Neural progenitor cell (in vitro differentiated cells): ENCODE results near the gene MAGEB10. TPM values are rescaled to one million over a fixed set of nuclear protein-coding genes. Genes with fewer than 3 reads are reported as not detected.

Source experiments
- DNase-seq: peaks from one replicate; pipeline ENCODE4 v3.0.0-alpha.2; 2016; ENCODE audit warnings: low spot score
- H2AFZ ChIP-seq: fragments of 200-600 bp; sonication (generic); replicated peaks from 2 replicates; pipeline ENCODE4 v1.6.1; 2016; ENCODE audit warnings: antibody characterized with exemption
- H3F3A ChIP-seq: fragments of 200-600 bp; sonication (generic); 2 replicates; pipeline ENCODE4 v1.6.1; 2016; ENCODE audit warnings: antibody characterized with exemption, low read depth
- H3K27ac ChIP-seq: fragments of 200-600 bp; sonication (generic); 2 replicates; pipeline ENCODE4 v1.5.1; 2016; ENCODE audit warnings: mild to moderate bottlenecking
- H3K27me3 ChIP-seq: fragments of 200-600 bp; sonication (generic); 2 replicates; pipeline ENCODE4 v1.6.1; 2016; ENCODE audit warnings: mild to moderate bottlenecking, moderate library complexity
- H3K36me3 ChIP-seq: fragments of 200-600 bp; sonication (generic); 2 replicates; pipeline ENCODE4 v1.5.1; 2016
- H3K4me1 ChIP-seq: fragments of 200-600 bp; sonication (generic); 2 replicates; pipeline ENCODE4 v1.6.1; 2016; ENCODE audit warnings: mixed run types
- H3K4me2 ChIP-seq: fragments of 200-600 bp; sonication (generic); 2 replicates; pipeline ENCODE4 v1.6.1; 2016
- H3K4me3 ChIP-seq: fragments of 200-600 bp; sonication (generic); 2 replicates; pipeline ENCODE4 v1.5.1; 2016
- H3K79me2 ChIP-seq: fragments of 200-600 bp; sonication (generic); 2 replicates; pipeline ENCODE4 v1.6.1; 2016; ENCODE audit warnings: low read depth
- H3K9ac ChIP-seq: fragments of 200-600 bp; sonication (generic); 2 replicates; pipeline ENCODE4 v1.6.1; 2016
- H3K9me3 ChIP-seq: fragments of 200-600 bp; sonication (generic); 2 replicates; pipeline ENCODE4 v1.5.1; 2016; ENCODE audit warnings: low read depth
- H4K20me1 ChIP-seq: fragments of 200-600 bp; sonication (generic); 2 replicates; pipeline ENCODE4 v1.6.1; 2016; ENCODE audit warnings: low read depth
- H3K27ac Mint-ChIP-seq: 3 replicates; pipeline ENCODE4 v1.8.0; 2021; ENCODE audit warnings: mixed read lengths
- H3K27me3 Mint-ChIP-seq: 2 replicates; pipeline ENCODE4 v1.8.0; 2022; ENCODE audit warnings: low read depth, mild to moderate bottlenecking, inconsistent platforms, moderate library complexity, mixed read lengths; ENCODE audit not compliant: insufficient read depth
- H3K36me3 Mint-ChIP-seq: 3 replicates; pipeline ENCODE4 v1.8.0; 2021; ENCODE audit warnings: mixed read lengths
- H3K4me1 Mint-ChIP-seq: 3 replicates; pipeline ENCODE4 v1.8.0; 2021; ENCODE audit warnings: mixed read lengths
- H3K4me3 Mint-ChIP-seq: 3 replicates; pipeline ENCODE4 v1.8.0; 2021; ENCODE audit warnings: mild to moderate bottlenecking, moderate library complexity, mixed read lengths
- H3K9me3 Mint-ChIP-seq: 3 replicates; pipeline ENCODE4 v1.8.0; 2020; ENCODE audit warnings: mixed read lengths
- CTCF ChIP-seq: fragments of 200-600 bp; sonication (generic); IDR thresholded peaks from 2 replicates; pipeline ENCODE4 v1.5.1; 2017; ENCODE audit warnings: antibody characterized with exemption, mild to moderate bottlenecking
- EZH2 ChIP-seq: fragments of 200-600 bp; sonication (generic); IDR thresholded peaks from 2 replicates; pipeline ENCODE4 v1.6.1; 2017; ENCODE audit warnings: antibody characterized with exemption, mild to moderate bottlenecking, moderate library complexity
- EZH2phosphoT487 ChIP-seq: fragments of 200-600 bp; sonication (generic); IDR thresholded peaks from 2 replicates; pipeline ENCODE4 v1.6.1; 2017; ENCODE audit warnings: antibody characterized with exemption
- total RNA-seq: library from RNA; depleted of rRNA; stranded (reverse); fragments of >200 nt; gene quantifications from 2 replicates; pipeline ENCODE4 v1.2.3, GENCODE V29; 2015; ENCODE audit warnings: low replicate concordance

Gene MAGEB10
- total RNA-seq, 1 donor from 2014 or later = not detected

- H3K4me3 Mint-ChIP-seq = no peak overlapping the region
- peaks cover 4% of the 10 kb centered on the region for H3K27me3 Mint-ChIP-seq
- peaks cover 22% of the 10 kb centered on the region for H3K27me3 ChIP-seq
- H3K36me3 Mint-ChIP-seq = no peaks in the 10 kb centered on the region
- H3K4me3 ChIP-seq = no peak overlapping the region
- no peaks in the 10 kb centered on the region for H3K36me3 ChIP-seq
- no peaks in the 10 kb centered on the region for H3K79me2 ChIP-seq
- H3K4me1 Mint-ChIP-seq = no peaks in the 10 kb centered on the region
- peaks cover 5% of the 10 kb centered on the region for H3K9me3 Mint-ChIP-seq
- H3K4me1 ChIP-seq = no peaks in the 10 kb centered on the region
- H3K9me3 ChIP-seq = no peaks in the 10 kb centered on the region
- H3F3A ChIP-seq = no peaks in the 10 kb centered on the region
- H4K20me1 ChIP-seq = no peaks in the 10 kb centered on the region
- TF ChIP-seq EZH2 = no peak
- TF ChIP-seq CTCF = no peak
- TF ChIP-seq EZH2phosphoT487 = no peak
- no peak for DNase-seq
- no peak overlapping the region for H3K27ac Mint-ChIP-seq
- no peak overlapping the region for H3K9ac ChIP-seq
- H3K4me2 ChIP-seq = no peak overlapping the region
- H3K27ac ChIP-seq = no peak overlapping the region
- no peak overlapping the region for H2AFZ ChIP-seq
Observed at GRCh38 chrX:27860337-27860736, 52.5 kb downstream of the MAGEB10 start.

GRCh38 chrX:27863809-27864208 lies 56.0 kb downstream of the MAGEB10 start:
- Histone ChIP-seq H3K27me3 (peaks cover 22% of the 10 kb centered on the region), H3K9me3 (no peaks in the 10 kb centered on the region), H4K20me1 (no peaks in the 10 kb centered on the region), H3K4me3 (no peak overlapping the region), H3F3A (no peaks in the 10 kb centered on the region), H3K4me1 (no peaks in the 10 kb centered on the region), H3K9ac (no peak overlapping the region), H3K36me3 (no peaks in the 10 kb centered on the region), H3K27ac (no peak overlapping the region), H3K79me2 (no peaks in the 10 kb centered on the region), H3K4me2 (peak overlapping the region; percentile 42), H2AFZ (peak overlapping the region; percentile 85)
- H3K36me3 Mint-ChIP-seq = no peaks in the 10 kb centered on the region
- peak; percentile 21 for DNase-seq
- peaks cover 2% of the 10 kb centered on the region for H3K27me3 Mint-ChIP-seq
- TF ChIP-seq EZH2phosphoT487 (no peak), CTCF (no peak), EZH2 (no peak)
- H3K27ac Mint-ChIP-seq = no peak overlapping the region
- no peaks in the 10 kb centered on the region for H3K9me3 Mint-ChIP-seq
- H3K4me1 Mint-ChIP-seq = no peaks in the 10 kb centered on the region
- no peak overlapping the region for H3K4me3 Mint-ChIP-seq

Other genes with a start within 250 kb of the MAGEB10 start
- gene DCAF8L2, start 217.6 kb upstream of the MAGEB10 start, total RNA-seq = not detected in 2 replicates
- not detected in 2 replicates for gene DCAF8L1, start 173.5 kb downstream of the MAGEB10 start, total RNA-seq